ENCODE data around the gene CYLD. TPM values are rescaled to one million over a fixed set of nuclear protein-coding genes. Genes with fewer than 3 reads are reported as not detected.
A peak's percentile ranks its signal among the peaks of the same experiment; 100 is the strongest.

CYLD gene
- total and polyA plus RNA-seq, 2 experiments from 2014 or later = 6.9 to 30.9 TPM

DNA sequence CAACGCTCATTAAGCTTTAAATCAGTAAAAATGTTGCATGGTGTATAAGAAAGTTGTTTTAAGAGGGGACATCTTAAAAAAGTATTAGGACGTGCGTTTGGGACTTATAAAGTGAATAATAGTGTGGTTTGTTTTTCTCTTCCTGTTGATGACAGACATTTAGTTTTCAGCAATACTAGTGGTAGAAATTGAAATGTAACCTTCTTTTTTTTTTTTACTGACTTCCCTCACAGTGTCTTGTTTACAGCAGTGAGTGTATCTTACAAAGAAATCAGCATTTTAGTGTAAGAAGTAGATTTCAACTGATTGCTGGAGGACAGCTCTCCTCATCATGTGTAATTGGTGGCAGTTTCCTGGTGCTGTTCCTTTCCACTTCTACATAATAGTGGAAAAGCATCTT lies 39.6 kb downstream of the CYLD start:
- no peaks in the 10 kb centered on the region for H3K4me1 Mint-ChIP-seq
- Histone ChIP-seq H3K9me2 (ENCODE audit: insufficient read depth) (no peaks in the 10 kb centered on the region), H3K27ac (ENCODE audit: low read depth) (no peak overlapping the region), H3F3A (replicated peaks; ENCODE audit: low read depth) (no peaks in the 10 kb centered on the region), H3K4me1 (ENCODE audit: insufficient read depth) (no peaks in the 10 kb centered on the region), H3K27me3 (ENCODE audit: insufficient read depth) (no peaks in the 10 kb centered on the region), H3K4me3 (no peak overlapping the region), H3K4me2 (no peak overlapping the region), H2AFZ (no peak overlapping the region), H3K79me2 (replicated peaks; ENCODE audit: insufficient read depth) (no peaks in the 10 kb centered on the region), H4K20me1 (replicated peaks; ENCODE audit: insufficient read depth) (no peaks in the 10 kb centered on the region), H3K36me3 (ENCODE audit: insufficient read depth) (no peaks in the 10 kb centered on the region; the same call in 1 of the 2 replicates)
- no peak for TF ChIP-seq STAT1 (IDR thresholded peaks at IDR 0.05; ENCODE audit: unreplicated experiment)
- no peak for TF ChIP-seq EZH2phosphoT487 (IDR thresholded peaks at IDR 0.05; ENCODE audit: unreplicated experiment)
- TF ChIP-seq, protein P1, sequence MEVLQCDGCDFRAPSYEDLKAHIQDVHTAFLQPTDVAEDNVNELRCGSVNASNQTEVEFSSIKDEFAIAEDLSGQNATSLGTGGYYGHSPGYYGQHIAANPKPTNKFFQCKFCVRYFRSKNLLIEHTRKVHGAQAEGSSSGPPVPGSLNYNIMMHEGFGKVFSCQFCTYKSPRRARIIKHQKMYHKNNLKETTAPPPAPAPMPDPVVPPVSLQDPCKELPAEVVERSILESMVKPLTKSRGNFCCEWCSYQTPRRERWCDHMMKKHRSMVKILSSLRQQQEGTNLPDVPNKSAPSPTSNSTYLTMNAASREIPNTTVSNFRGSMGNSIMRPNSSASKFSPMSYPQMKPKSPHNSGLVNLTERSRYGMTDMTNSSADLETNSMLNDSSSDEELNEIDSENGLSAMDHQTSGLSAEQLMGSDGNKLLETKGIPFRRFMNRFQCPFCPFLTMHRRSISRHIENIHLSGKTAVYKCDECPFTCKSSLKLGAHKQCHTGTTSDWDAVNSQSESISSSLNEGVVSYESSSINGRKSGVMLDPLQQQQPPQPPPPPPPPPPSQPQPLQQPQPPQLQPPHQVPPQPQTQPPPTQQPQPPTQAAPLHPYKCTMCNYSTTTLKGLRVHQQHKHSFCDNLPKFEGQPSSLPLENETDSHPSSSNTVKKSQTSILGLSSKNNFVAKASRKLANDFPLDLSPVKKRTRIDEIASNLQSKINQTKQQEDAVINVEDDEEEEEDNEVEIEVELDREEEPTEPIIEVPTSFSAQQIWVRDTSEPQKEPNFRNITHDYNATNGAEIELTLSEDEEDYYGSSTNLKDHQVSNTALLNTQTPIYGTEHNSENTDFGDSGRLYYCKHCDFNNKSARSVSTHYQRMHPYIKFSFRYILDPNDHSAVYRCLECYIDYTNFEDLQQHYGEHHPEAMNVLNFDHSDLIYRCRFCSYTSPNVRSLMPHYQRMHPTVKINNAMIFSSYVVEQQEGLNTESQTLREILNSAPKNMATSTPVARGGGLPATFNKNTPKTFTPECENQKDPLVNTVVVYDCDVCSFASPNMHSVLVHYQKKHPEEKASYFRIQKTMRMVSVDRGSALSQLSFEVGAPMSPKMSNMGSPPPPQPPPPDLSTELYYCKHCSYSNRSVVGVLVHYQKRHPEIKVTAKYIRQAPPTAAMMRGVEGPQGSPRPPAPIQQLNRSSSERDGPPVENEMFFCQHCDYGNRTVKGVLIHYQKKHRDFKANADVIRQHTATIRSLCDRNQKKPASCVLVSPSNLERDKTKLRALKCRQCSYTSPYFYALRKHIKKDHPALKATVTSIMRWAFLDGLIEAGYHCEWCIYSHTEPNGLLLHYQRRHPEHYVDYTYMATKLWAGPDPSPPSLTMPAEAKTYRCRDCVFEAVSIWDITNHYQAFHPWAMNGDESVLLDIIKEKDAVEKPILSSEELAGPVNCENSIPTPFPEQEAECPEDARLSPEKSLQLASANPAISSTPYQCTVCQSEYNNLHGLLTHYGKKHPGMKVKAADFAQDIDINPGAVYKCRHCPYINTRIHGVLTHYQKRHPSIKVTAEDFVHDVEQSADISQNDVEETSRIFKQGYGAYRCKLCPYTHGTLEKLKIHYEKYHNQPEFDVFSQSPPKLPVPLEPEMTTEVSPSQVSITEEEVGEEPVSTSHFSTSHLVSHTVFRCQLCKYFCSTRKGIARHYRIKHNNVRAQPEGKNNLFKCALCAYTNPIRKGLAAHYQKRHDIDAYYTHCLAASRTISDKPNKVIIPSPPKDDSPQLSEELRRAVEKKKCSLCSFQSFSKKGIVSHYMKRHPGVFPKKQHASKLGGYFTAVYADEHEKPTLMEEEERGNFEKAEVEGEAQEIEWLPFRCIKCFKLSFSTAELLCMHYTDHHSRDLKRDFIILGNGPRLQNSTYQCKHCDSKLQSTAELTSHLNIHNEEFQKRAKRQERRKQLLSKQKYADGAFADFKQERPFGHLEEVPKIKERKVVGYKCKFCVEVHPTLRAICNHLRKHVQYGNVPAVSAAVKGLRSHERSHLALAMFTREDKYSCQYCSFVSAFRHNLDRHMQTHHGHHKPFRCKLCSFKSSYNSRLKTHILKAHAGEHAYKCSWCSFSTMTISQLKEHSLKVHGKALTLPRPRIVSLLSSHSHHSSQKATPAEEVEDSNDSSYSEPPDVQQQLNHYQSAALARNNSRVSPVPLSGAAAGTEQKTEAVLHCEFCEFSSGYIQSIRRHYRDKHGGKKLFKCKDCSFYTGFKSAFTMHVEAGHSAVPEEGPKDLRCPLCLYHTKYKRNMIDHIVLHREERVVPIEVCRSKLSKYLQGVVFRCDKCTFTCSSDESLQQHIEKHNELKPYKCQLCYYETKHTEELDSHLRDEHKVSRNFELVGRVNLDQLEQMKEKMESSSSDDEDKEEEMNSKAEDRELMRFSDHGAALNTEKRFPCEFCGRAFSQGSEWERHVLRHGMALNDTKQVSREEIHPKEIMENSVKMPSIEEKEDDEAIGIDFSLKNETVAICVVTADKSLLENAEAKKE (CRISPR knock-in tag; IDR thresholded peaks at IDR 0.05) = no peak
- no peak for TF ChIP-seq JUNB (IDR thresholded peaks at IDR 0.05; ENCODE audit: unreplicated experiment)
- TF ChIP-seq, protein P2, sequence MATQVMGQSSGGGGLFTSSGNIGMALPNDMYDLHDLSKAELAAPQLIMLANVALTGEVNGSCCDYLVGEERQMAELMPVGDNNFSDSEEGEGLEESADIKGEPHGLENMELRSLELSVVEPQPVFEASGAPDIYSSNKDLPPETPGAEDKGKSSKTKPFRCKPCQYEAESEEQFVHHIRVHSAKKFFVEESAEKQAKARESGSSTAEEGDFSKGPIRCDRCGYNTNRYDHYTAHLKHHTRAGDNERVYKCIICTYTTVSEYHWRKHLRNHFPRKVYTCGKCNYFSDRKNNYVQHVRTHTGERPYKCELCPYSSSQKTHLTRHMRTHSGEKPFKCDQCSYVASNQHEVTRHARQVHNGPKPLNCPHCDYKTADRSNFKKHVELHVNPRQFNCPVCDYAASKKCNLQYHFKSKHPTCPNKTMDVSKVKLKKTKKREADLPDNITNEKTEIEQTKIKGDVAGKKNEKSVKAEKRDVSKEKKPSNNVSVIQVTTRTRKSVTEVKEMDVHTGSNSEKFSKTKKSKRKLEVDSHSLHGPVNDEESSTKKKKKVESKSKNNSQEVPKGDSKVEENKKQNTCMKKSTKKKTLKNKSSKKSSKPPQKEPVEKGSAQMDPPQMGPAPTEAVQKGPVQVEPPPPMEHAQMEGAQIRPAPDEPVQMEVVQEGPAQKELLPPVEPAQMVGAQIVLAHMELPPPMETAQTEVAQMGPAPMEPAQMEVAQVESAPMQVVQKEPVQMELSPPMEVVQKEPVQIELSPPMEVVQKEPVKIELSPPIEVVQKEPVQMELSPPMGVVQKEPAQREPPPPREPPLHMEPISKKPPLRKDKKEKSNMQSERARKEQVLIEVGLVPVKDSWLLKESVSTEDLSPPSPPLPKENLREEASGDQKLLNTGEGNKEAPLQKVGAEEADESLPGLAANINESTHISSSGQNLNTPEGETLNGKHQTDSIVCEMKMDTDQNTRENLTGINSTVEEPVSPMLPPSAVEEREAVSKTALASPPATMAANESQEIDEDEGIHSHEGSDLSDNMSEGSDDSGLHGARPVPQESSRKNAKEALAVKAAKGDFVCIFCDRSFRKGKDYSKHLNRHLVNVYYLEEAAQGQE (IDR thresholded peaks at IDR 0.05; ENCODE audit: unreplicated experiment) = no peak
- TF ChIP-seq CREB1 (CRISPR knock-in tag; IDR thresholded peaks at IDR 0.05; ENCODE audit: low read depth) = no peak
- TF ChIP-seq ZNF114 (CRISPR knock-in tag; IDR thresholded peaks at IDR 0.05) = no peak
- TF ChIP-seq, protein P3, sequence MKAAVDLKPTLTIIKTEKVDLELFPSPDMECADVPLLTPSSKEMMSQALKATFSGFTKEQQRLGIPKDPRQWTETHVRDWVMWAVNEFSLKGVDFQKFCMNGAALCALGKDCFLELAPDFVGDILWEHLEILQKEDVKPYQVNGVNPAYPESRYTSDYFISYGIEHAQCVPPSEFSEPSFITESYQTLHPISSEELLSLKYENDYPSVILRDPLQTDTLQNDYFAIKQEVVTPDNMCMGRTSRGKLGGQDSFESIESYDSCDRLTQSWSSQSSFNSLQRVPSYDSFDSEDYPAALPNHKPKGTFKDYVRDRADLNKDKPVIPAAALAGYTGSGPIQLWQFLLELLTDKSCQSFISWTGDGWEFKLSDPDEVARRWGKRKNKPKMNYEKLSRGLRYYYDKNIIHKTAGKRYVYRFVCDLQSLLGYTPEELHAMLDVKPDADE (IDR thresholded peaks at IDR 0.05) = no peak
- TF ChIP-seq ZNF331 (CRISPR knock-in tag; IDR thresholded peaks at IDR 0.05; ENCODE audit: low read depth) = no peak
- no peak for TF ChIP-seq NANOG (IDR thresholded peaks at IDR 0.05; ENCODE audit: borderline replicate concordance)
- no peak for TF ChIP-seq POLR2AphosphoS5 (IDR thresholded peaks at IDR 0.05; ENCODE audit: low read depth)
- no peak for TF ChIP-seq CTCF (conservative IDR thresholded peaks at IDR 0.05; ENCODE audit: low read depth in 2 of 2)
- no peak for TF ChIP-seq EZH2 (IDR thresholded peaks at IDR 0.05; ENCODE audit: low read depth, unreplicated experiment)
- ATAC-seq = no peak
- peaks cover 1% of the 10 kb centered on the region for H3K27me3 Mint-ChIP-seq (ENCODE audit: insufficient read depth, low read depth, poor library complexity)
- no peaks in the 10 kb centered on the region for H3K9me3 Mint-ChIP-seq
- no peak for DNase-seq (ENCODE audit: low spot score)
- H3K4me3 Mint-ChIP-seq = no peak overlapping the region
- H3K27ac Mint-ChIP-seq = peak overlapping the region; percentile 84; the same call in 1 of the 2 replicates
- no peaks in the 10 kb centered on the region; the same call in 2 of the 3 replicates for H3K36me3 Mint-ChIP-seq (ENCODE audit: low read depth)

Data from GM23338 (cell line).